GM19397 (cell line): ENCODE data around the gene CYTH1.

ENCODE experiments used
- ATAC-seq: cut with Tn5 transposase; IDR thresholded peaks from one replicate; pipeline ENCODE4 v1.9.1; 2021; ENCODE audit warnings: mild to moderate bottlenecking, moderate library complexity; ENCODE audit not compliant: unreplicated experiment

Gene CYTH1

GRCh38 chr17:78806451-78806850 is 24.4 kb upstream of the CYTH1 start:
- ATAC-seq, result no peak

GRCh38 chr17:78805301-78805700 is 23.2 kb upstream of the CYTH1 start:
- ATAC-seq, result no peak

GRCh38 chr17:78804777-78805176 is 22.7 kb upstream of the CYTH1 start:
- ATAC-seq, result no peak

GRCh38 chr17:78803186-78803845 is 21.2 kb upstream of the CYTH1 start:
- ATAC-seq, result no peak

GRCh38 chr17:78802459-78802858 is 20.4 kb upstream of the CYTH1 start:
- no peak for ATAC-seq

- no peak for ATAC-seq
These were observed 19.9 kb upstream of the CYTH1 start for GRCh38 chr17:78802008-78802407.

GRCh38 chr17:78800132-78800931 is 18.3 kb upstream of the CYTH1 start:
- no peak for ATAC-seq

- ATAC-seq, result no peak
These were observed 16.9 kb upstream of the CYTH1 start for GRCh38 chr17:78798695-78799559.

- ATAC-seq, result no peak
These were observed 15.9 kb upstream of the CYTH1 start for GRCh38 chr17:78797691-78798585.

GRCh38 chr17:78797213-78797612 is 15.1 kb upstream of the CYTH1 start:
- no peak for ATAC-seq

GRCh38 chr17:78796517-78796900 is 14.4 kb upstream of the CYTH1 start:
- ATAC-seq, result no peak

- ATAC-seq, result no peak
These were observed 13.9 kb upstream of the CYTH1 start for GRCh38 chr17:78795861-78796516.

- ATAC-seq, result no peak
These were observed 13.0 kb upstream of the CYTH1 start for GRCh38 chr17:78794864-78795640.

- no peak for ATAC-seq
These were observed 12.3 kb upstream of the CYTH1 start for GRCh38 chr17:78794399-78794798.

GRCh38 chr17:78793968-78794367 is 11.9 kb upstream of the CYTH1 start:
- ATAC-seq, result no peak

- no peak for ATAC-seq
These were observed 11.3 kb upstream of the CYTH1 start for GRCh38 chr17:78793415-78793814.

GRCh38 chr17:78791840-78792709 is 10.0 kb upstream of the CYTH1 start:
- no peak for ATAC-seq

GRCh38 chr17:78790552-78790951 is 8.5 kb upstream of the CYTH1 start:
- no peak for ATAC-seq
